Esophagus squamous epithelium (tissue), 4 donors: ENCODE results near the gene RBM19.

Source experiments
- CTCF ChIP-seq, 6 experiments: fragments of 450-650 bp in 4 of 6; fragments of 200-600 bp in 2 of 6; sonication (generic) in 2 of 6; IDR thresholded peaks; one replicate each; pipeline ENCODE4 v1.5.1; 2016 to 2019; ENCODE audit warnings: antibody characterized with exemption in 6 of 6, mild to moderate bottlenecking in 4 of 6, moderate library complexity in 4 of 6
- POLR2A ChIP-seq, 4 donors: fragments of 450-650 bp; IDR thresholded peaks; one replicate each; pipeline ENCODE4 v1.6.1; 2017; ENCODE audit warnings: antibody characterized with exemption in 4 of 4, mild to moderate bottlenecking in 4 of 4, moderate library complexity in 3 of 4

DNA sequence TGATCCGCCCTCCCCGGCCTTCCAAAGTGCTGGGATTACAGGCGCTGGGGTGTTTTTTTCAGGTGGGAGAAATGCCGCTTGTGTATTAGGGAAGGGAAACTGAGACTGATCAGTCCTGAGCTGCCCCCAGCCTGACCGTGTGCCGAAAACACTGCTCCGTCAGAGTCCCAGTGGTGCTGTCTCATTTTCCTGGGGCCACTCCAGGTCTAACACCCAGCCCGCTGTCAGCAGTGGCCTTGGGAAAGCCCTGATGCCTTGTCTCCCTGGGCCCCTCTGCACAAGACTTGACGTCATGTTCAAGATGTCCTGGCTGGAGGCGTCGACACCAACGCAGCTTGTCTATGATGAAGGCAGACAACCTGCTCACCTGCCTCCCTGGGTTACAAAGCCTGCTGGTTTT, 165.9 kb downstream of the RBM19 start:
- no peak for TF ChIP-seq CTCF (IDR thresholded peaks at IDR 0.05)
- no peak for TF ChIP-seq POLR2A (IDR thresholded peaks at IDR 0.05)
